Esophagus (tissue), 2 donors: ENCODE measurements around the gene YPEL2. TPM values are rescaled to one million over a fixed set of nuclear protein-coding genes. Genes with fewer than 3 reads are reported as not detected.

Experiments used
- H3K27ac ChIP-seq, 2 donors: one replicate each; pipeline ENCODE4 v1.5.1; 2013; ENCODE audit warnings: low read depth in 2 of 2, mild to moderate bottlenecking in 2 of 2, inconsistent platforms in 1 of 2, low read length in 1 of 2, moderate library complexity in 1 of 2
- H3K27me3 ChIP-seq, 2 donors: one replicate each; pipeline ENCODE4 v1.6.1; 2013; ENCODE audit warnings: low read length in 2 of 2, control low read depth in 1 of 2, mild to moderate bottlenecking in 1 of 2; ENCODE audit not compliant: insufficient read depth in 2 of 2, control insufficient read depth in 1 of 2
- H3K36me3 ChIP-seq, 2 donors: one replicate each; pipeline ENCODE4 v1.6.1; 2013; ENCODE audit warnings: low read length in 1 of 2; ENCODE audit not compliant: control insufficient read depth in 2 of 2, insufficient read depth in 2 of 2
- H3K4me1 ChIP-seq, 2 donors: one replicate each; pipeline ENCODE4 v1.6.1; 2013; ENCODE audit warnings: low read length in 1 of 2; ENCODE audit not compliant: control insufficient read depth in 2 of 2, insufficient read depth in 2 of 2
- H3K4me3 ChIP-seq, 2 donors: one replicate each; pipeline ENCODE4 v1.5.1; 2013; ENCODE audit warnings: low read length in 2 of 2, mild to moderate bottlenecking in 2 of 2, low read depth in 1 of 2, moderate library complexity in 1 of 2
- H3K9me3 ChIP-seq, 2 donors: one replicate each; pipeline ENCODE4 v1.6.1; 2013; ENCODE audit warnings: mild to moderate bottlenecking in 2 of 2, low read depth in 1 of 2, low read length in 1 of 2, moderate library complexity in 1 of 2; ENCODE audit not compliant: control insufficient read depth in 2 of 2, insufficient read depth in 1 of 2
- WGBS, 2 donors: extraction: QIAGEN DNeasy Blood & Tissue Kit; methylation state at CpG; one replicate each; pipeline ENCODE4 v1.1.7; 2013; 5-methylcytosine and 5-hydroxymethylcytosine counted together
- polyA plus RNA-seq, 2 donors: library from polyadenylated mRNA; stranded (reverse); fragments of 200-250 nt; gene quantifications; one replicate each; pipeline ENCODE4 v1.2.3, GENCODE V29; 2013
- donor health status: healthy with polysubstance abuse.
- donor health status: Bipolar disorder and iron deficiency.

YPEL2 gene
- polyA plus RNA-seq, 2 donors, result 3.2 to 4.5 TPM

DNA sequence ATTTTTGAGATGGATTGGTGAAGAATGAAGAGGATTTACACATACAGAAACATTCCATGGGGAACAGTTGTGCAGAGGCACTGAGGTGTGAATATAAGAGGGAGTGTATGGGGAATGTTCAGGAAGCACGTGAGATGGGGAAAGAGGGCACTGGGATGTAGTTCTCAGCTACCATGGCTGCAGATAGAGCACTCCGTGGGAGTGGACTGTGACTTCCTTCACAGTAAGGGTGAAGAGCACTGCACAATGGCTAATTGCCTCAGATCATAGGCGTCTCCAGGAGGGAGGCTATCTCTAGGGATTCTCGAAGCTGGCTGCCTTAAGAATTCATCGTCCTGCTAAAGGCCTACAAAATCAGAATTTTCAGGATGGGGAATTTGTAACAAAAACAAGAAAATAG, 7.0 kb downstream of the YPEL2 start:
- H3K4me1 ChIP-seq, result peaks cover 0 to 3% of the 10 kb centered on the region in 2 donors

DNA sequence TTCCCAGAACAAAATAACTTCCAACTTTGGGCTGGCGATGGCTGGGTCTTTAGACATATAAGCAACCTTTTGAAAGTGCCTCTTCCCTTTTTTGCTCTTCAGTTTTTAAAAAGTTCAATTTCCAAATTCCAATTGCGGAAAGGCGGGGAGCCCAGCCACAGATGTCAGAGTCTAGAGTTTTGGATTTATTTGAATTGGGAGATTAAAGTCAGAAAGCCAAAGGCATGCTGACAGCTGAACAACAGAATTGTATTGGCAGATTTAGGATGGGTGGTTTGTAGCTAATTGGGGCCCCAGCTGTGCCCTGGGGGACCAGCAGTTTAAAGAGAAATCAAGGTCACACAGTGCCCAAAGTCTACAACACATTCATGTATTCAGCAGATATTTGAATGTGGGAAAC, 10.5 kb downstream of the YPEL2 start:
- Histone ChIP-seq H3K27ac (no peak overlapping the region), H3K27me3 (no peaks in the 10 kb centered on the region), H3K4me3 (no peak overlapping the region), H3K4me1 (peaks cover 3 to 5% of the 10 kb centered on the region in 2 donors), H3K9me3 (no peaks in the 10 kb centered on the region), H3K36me3 (no peaks in the 10 kb centered on the region)
- 91 to 92% methylated on average over 3 of the region's 3 CpGs for WGBS, 2 donors

More for the DNA sequence above, 7.0 kb downstream of the YPEL2 start:
- no peaks in the 10 kb centered on the region for H3K27me3 ChIP-seq
- no peaks in the 10 kb centered on the region for H3K9me3 ChIP-seq
- H3K27ac ChIP-seq, result no peak overlapping the region
- WGBS, 2 donors, result 80 to 84% methylated on average over 5 of the region's 5 CpGs
- no peaks in the 10 kb centered on the region for H3K36me3 ChIP-seq
- H3K4me3 ChIP-seq, result no peak overlapping the region

DNA sequence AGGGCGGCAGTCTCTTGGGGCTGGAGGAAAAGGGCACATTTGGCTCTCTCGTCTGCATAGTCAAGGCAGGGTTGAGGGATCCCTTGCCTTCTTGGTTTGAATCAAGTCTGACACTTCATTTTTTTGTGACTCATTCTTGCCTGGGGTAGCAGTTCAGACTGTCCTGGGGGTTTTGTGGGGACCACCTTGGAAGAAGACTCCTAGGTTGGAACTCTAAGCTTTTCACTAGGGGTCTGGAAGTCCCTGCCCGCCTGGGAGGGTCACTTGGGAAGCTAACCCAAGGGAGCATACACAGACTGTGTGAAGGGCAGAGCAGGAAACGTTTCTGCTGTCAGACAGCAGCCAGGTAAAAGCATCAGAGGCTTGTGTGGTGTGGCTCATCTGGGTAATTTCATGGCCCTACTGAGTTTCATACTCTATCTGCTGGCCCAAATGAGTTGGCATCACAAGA, 11.3 kb downstream of the YPEL2 start:
- Histone ChIP-seq H3K27me3 (no peaks in the 10 kb centered on the region), H3K4me1 (peaks cover 3 to 5% of the 10 kb centered on the region in 2 donors), H3K27ac (no peak overlapping the region), H3K9me3 (no peaks in the 10 kb centered on the region), H3K36me3 (no peaks in the 10 kb centered on the region), H3K4me3 (no peak overlapping the region)
- 64 to 69% methylated on average over 4 of the region's 4 CpGs for WGBS, 2 donors

DNA sequence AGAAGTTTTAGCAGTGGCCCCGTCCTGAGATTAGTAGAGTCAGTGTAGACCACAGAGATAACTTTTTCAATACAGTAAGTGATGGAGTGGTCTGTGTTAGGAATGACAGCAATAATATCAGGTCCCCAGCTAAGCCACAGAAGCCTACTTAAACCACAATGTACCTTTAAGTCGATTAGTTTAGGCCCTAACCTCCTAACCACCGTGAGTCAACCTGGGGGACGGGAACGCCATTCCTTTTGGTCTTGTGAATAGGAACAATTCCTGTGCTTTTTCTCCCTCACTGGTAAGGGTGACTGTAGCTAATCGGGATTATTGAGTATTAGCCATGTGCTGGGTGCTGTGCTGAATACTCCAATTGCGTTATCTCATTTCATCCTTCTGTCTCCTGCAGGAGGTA, 14.0 kb downstream of the YPEL2 start:
- Histone ChIP-seq H3K9me3 (no peaks in the 10 kb centered on the region), H3K4me1 (peaks cover 3 to 7% of the 10 kb centered on the region in 2 donors), H3K27ac (no peak overlapping the region), H3K4me3 (no peak overlapping the region), H3K36me3 (no peaks in the 10 kb centered on the region), H3K27me3 (no peaks in the 10 kb centered on the region)
- WGBS, 2 donors, result 88 to 91% methylated on average over 7 of the region's 7 CpGs

DNA sequence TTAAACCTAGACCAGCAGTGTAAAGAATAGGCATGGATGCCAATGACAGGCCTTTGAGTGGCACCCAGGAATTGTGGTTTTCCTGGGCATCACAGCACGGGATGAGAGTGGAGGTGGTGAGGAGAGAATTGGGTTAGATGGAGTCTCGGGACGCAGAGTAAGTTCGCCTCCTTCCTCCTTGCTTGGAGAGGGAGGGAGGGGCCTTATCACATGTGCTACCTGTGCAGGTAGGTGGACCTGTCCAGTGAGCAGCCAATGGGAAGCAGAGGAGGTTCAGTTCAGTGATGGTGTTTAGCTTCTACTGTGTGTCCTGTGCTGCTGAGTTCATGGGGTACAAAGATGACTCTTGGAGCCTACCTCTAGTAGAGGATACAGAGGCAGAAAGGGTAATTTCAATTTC, 14.9 kb downstream of the YPEL2 start:
- H3K9me3 ChIP-seq, result no peaks in the 10 kb centered on the region
- no peak overlapping the region for H3K27ac ChIP-seq
- no peaks in the 10 kb centered on the region for H3K36me3 ChIP-seq
- no peaks in the 10 kb centered on the region for H3K27me3 ChIP-seq
- H3K4me3 ChIP-seq, result no peak overlapping the region
- WGBS, 2 donors, result 94% methylated on average over 4 of the region's 4 CpGs
- peaks cover 3 to 7% of the 10 kb centered on the region in 2 donors for H3K4me1 ChIP-seq

DNA sequence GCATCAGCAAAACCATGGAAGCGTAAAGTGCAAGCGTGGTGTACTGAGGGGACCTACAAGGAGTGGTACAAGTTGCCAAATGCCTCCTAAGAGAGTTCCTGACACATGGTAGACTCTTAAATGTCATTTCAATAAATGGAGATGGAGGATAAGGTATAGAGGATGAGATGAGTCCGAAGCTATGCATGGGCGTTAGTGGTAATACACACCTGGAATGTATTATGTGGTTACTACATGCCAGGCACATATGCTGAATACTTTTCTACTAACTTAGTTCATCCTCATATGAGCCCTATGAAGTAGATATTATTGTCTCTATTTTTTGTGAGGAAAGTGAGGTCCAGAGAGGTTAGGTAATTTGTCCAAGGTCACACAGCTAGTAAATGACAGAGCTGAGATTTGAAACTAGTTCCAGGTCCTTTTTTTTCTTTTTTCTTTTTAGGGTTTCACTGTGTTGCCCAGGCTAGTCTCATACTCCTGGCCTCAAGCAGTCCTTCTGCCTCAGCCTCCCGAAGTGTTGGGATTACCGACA, 15.5 kb downstream of the YPEL2 start:
- H3K27me3 ChIP-seq, result no peaks in the 10 kb centered on the region
- H3K36me3 ChIP-seq, result no peaks in the 10 kb centered on the region
- H3K4me1 ChIP-seq, result peaks cover 3 to 7% of the 10 kb centered on the region in 2 donors
- H3K9me3 ChIP-seq, result no peaks in the 10 kb centered on the region
- no peak overlapping the region for H3K4me3 ChIP-seq
- WGBS, 2 donors, result 97% methylated on average over 6 of the region's 6 CpGs
- no peak overlapping the region for H3K27ac ChIP-seq

DNA sequence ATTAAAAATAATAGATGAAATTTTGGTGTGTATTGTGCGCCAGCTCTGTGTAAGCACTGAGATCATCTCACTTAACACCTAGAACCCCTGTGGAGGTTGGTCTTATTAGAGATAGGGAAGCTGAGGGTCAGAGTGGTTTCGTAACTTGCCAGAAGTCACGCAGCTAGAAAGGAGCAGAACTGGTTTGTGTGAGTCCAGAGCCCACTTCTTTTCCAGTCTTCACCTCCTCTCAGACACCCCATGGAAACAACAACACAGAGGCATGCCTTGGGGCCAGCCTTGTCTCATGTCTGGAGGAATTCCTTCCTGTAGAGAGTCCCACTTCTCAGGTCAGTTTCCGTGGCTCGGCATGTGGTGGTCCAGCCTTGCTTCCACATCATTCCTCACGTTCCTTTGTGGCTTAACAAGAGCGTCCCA, 16.5 kb downstream of the YPEL2 start:
- 81 to 84% methylated on average over 7 of the region's 7 CpGs for WGBS, 2 donors
- Histone ChIP-seq H3K36me3 (peaks cover 0 to under 1% of the 10 kb centered on the region in 2 donors), H3K4me3 (no peak overlapping the region), H3K4me1 (peaks cover 4 to 7% of the 10 kb centered on the region in 2 donors), H3K27me3 (no peaks in the 10 kb centered on the region), H3K9me3 (no peaks in the 10 kb centered on the region), H3K27ac (no peak overlapping the region)

DNA sequence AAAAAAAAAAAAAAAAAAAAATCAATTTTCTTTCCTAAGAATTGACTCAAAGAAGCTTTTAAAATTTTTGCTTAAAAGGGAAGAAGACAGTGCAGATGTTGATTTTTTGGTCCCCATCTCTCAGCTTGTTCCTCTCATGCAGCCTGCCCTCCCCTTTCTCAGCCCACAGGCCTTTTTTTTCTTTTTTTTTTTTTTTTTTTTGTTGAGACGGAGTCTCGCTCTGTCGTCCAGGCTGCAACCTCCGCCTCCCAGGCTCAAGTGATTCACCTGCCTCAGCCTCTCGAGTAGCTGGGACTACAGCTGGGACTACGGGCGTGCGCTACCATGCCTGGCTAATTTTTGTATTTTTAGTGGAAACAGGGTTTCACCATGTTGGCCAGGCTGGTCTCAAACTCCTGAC, 17.7 kb downstream of the YPEL2 start:
- Histone ChIP-seq H3K27ac (no peak overlapping the region), H3K36me3 (peaks cover 0 to 3% of the 10 kb centered on the region in 2 donors), H3K4me3 (no peak overlapping the region), H3K9me3 (no peaks in the 10 kb centered on the region), H3K4me1 (peaks cover 5 to 7% of the 10 kb centered on the region in 2 donors), H3K27me3 (no peaks in the 10 kb centered on the region)
- 86 to 89% methylated on average over 8 of the region's 8 CpGs for WGBS, 2 donors

DNA sequence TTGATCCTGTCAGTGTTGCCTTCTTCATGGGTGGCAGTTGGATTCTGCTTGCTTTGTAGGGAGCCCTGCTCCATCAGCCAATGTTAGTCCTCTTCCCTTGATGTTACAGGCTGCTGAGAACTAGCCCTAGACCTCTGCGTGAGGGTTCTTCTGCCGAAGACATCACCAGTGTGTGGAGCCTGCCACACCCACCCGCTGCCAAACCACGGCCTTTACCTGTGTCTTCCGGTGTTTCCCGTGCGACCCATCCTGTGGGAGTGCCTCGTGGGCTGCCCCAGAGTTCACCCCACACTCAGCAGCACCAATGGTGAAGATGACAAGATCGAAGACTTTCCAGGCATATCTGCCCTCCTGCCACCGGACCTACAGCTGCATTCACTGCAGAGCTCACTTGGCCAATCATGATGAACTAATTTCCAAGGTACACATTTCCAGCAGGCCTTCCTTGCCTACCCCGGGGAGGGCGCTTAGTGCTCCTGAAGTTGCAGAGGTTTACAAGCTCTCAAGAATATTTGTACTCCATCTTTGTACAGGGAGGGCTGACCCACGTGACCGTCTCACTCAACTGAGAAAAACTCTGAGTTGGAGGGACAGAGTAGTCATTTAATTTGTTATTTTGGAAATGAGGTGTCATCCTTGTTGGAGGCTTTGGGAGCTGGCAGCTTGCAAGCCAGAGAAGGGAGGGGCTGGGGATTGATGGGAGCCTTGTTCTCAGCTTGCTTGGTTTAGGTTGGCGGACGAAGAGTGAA, 21.8 kb downstream of the YPEL2 start:
- Histone ChIP-seq H3K27me3 (no peaks in the 10 kb centered on the region), H3K36me3 (peaks cover 0 to 3% of the 10 kb centered on the region in 2 donors), H3K27ac (no peak overlapping the region), H3K9me3 (no peaks in the 10 kb centered on the region), H3K4me1 (peaks cover 4 to 9% of the 10 kb centered on the region in 2 donors), H3K4me3 (no peak overlapping the region)
- 88 to 91% methylated on average over 16 of the region's 16 CpGs for WGBS, 2 donors
